ENCODE measurements around the gene CLDN24.

The CLDN24 gene

DNA sequence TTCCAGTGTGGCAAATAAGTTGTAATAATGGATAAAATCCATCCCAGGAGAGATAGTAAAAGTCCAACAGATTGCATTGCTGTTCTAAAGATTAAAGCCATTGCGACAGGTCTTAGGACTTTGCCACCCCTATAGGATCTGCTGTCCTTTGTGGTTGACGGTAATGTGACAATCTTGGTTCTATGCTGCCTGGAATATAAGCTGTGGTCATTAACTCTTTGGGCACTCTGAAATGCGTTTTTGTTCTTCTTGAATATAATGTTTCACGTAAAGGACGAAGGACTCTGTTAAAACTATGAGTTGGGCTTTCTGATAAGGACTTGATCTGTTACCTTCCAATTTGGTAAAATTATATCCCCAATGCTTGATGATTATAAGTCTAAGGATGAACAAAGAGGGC lies at the start of gene CLDN24:
Gene CLDN24 (minus strand): TSS at position 101 of the 400 bp plus-strand sequence. CDS start 0 bp downstream, at position 101.
- no peak for DNase-seq (ENCODE audit: low read depth in 2 of 2, low spot score in 1 of 2)

DNA sequence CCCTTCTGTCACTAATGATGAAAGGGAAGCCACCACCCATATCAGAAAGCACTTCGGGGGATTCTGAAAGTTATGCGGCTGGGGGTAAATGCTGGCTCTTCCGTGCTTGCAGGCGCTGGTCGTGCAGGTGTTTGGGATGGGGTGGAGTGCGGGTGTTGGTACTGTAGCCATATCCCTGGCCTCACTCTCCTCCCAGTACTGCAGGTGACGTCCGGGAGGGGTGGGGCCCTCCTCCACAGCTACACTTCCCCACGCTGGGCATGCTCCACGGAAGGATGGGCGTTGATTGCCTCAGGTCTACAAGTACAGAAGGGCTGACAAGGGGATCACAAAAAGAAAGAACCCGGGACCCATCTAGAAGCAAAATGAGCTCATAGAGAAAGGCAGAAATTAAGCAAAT lies 48.6 kb upstream of the CLDN24 start:
- no peak for DNase-seq (ENCODE audit: low read depth in 2 of 2, low spot score in 1 of 2)

DNA sequence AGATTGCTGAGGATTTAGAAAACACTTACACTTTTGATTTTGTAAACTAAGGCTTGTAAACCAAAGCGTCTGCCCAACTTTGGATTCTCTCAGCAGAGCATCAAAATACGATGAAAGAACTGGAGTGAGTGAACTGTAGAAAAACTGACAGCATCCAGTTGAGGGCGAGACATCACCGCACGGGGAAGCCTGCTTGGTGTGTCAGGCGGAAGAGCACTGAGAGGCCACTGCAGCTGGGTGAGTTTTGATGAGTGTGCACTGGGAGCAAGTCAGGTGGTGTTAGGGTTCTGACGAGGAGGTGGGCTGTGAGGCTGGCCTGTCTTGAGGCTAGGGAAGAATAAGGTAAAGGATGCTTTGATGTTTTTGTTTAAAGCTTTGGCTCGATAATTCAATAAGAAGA lies 46.8 kb upstream of the CLDN24 start:
- DNase-seq (ENCODE audit: low read depth in 2 of 2, low spot score in 1 of 2), result no peak

DNA sequence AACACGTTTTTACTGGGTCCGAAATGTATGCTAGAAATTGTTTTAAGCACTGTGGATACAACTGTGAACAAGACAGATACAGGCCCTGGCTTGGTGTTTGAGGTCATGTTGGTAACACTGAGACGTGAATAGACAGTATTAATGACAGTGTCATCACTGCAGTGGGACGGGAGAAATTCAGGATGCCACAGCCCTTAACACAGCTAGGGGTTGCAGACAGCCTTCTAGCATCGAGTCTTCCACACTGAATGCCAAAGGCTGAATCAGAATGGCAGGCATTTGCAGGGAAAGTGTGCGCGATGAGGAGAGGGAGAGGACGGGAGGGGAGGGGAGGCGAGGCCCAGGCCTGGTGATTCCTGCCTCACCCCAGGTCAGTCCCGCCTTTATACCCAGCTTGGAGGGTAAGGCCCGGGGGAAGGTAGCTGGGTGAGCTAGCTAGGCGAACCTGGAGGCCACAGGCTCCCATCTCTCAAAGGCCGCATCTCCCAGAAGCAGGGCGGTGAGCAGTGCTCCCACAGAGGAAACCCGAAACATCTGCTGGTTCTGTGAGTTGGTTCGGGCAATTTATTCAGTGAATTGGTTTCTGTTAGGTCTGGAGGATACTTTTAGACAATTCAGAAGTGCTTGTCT lies 44.1 kb upstream of the CLDN24 start:
- no peak for DNase-seq (ENCODE audit: low read depth in 2 of 2, low spot score in 1 of 2)

DNA sequence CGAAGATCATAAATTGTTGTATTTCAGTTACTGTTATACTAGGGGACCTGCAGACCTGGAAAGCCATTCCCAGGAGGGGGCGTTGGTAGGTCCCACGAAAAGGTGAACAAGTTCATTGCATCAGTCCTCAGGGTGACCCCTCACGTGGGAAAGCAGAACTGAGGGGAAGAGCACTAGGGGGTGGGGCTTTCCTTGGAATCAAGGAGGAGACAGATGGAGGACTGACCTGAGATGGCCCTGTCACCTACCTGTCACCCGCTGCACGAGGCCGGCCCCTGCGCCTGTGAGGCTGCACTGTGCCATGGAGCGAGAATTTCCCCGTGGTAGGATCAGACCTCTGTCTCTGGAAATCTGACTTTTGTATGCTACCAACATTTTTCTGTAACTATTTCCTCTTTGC lies 41.8 kb upstream of the CLDN24 start:
- no peak for DNase-seq (ENCODE audit: low read depth in 2 of 2, low spot score in 1 of 2)

DNA sequence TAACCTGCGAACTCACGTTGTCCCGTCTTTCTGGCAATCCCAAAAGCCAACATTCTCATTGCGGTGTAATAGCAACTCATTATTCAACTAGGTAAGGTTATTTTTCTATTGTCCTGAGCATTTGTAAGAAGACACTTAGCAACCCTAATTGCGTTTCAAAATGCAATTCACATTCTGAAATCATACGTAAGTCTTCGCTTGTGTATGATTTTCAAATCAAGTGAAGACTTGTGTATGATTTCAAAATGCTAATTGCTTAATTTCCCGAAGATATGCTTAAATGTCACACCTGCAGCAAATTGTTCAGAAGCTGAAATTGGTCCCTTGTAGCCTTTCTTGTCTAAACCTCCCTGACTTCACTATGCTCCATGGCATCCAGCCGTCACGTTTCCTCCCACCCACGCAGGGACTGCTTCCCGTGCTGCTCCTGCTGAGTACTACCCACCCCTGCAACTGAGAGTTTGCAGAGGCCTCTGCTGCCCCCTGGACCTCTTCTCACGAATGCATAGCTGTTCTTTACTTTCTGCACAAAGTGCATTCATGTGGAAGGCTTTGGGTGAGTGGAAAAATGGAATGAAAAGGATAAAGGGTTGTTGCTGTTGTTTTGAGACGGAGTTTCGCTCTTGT lies 40.8 kb upstream of the CLDN24 start:
- DNase-seq (ENCODE audit: low read depth in 2 of 2, low spot score in 1 of 2), result no peak

DNA sequence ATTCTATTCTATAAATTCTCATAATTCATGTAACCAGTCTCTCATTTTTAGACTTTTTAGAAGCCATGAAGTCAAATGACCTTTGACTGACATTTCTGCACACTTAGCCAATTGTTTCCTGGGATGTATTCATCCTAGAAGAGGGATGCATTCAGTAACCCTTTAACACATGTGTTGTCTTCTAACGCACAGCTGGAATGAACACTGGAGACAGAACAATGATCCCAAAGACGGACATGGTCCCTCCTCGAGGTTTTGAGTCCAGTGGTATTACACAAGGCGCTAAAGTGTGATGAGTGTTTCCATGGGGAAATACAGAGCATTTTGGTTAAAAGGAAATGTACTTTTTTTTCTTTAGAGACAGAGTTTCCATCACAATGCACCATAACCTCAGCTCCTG lies 39.8 kb upstream of the CLDN24 start:
- no peak for DNase-seq (ENCODE audit: low read depth in 2 of 2, low spot score in 1 of 2)

DNA sequence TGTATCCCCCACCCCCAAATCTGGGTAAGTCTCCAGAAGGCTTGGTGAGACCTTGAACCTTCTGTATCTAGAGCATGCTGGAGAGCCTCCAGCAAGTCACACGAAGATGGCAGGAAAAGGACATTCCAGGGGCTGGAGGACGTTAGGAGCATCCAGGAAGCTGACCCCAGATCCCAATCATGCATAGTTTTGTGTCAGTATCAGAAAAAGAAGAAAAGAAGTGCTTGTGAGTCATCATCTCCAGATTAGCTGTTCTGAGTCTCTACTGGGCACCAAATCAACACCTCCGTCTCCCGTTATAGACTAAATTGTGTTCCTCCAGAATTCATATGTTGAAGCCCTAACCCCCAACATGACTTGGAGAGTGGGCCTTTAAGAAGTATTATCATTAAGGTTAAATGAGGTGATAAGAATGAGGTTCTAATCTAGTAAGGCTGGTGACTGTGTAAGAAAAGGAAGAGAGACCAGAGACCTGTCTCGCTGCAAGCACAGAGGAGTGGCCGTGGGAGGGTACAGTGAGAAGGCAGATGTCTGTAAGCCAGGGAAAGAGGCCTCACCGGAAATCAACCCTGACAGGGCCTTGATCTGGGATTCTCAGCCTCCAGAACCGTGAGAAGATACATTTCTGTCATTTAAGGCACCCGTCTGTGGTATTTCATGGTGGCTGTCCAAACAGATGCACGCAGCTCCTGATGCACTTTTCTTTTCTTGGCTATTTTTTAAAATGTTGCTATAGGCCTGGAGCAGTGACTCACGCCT lies 38.1 kb upstream of the CLDN24 start:
- no peak for DNase-seq (ENCODE audit: low read depth in 2 of 2, low spot score in 1 of 2)

DNA sequence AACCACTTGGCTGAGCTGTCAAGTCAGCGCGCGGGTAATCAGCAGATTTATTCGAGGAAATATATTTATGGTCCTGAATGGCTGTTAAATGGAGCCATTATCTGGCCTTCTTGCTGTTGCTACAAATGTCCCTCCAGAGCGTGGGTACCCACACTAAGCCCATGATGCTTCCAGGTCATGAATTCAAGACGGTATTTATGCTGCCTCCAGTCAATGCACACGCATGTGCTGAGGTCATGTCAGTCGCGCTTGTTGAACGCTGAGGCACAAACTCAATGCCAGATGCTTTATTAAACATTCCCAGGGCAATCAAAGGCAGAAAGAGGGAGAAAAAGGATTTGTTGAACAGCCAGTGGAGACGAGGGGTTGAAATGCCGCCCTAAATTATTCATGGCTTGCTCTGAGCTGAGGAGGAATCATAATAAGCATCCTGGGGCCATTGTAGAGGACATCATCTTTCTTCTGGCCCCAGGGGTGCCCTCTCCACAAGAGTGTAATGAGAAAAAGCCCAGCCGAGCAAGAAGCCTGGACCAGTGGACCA lies 36.1 kb upstream of the CLDN24 start:
- DNase-seq (ENCODE audit: low read depth in 2 of 2, low spot score in 1 of 2), result no peak

DNA sequence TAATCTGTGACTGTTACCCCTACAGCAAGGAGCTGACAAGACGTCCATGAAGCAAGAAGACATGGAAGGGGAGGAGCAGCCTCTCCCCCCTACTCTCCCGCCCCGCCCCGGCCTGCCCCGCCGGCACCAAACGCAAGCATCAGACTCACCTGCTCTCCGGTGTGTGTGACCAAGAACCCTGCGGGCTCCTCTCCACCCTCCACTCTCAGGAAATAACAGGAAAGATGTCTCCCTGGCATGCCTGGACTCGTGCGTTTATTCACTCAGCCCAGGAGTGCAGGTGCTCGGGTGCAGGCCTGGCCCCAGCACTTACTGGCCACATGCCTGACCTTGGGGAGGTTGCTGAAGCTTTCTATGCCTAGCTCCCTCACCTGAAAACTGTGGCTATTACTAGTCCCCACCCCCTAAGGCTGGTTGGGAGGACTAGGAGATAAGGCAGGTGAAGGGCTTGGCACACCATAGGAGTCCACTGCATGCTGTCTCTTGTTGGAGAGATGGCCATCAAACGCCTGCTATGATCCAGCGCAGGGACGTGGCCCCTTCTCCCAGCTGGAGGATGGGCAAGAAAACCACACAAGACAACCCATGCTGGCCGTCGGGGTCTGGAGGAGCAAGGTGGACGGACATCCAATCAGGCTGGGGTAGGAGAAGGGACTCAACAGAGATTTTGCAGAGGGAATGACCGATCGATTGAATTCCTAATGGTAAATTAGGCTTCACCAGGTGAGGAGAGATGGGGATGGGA lies 34.9 kb upstream of the CLDN24 start:
- no peak for DNase-seq (ENCODE audit: low read depth in 2 of 2, low spot score in 1 of 2)

DNA sequence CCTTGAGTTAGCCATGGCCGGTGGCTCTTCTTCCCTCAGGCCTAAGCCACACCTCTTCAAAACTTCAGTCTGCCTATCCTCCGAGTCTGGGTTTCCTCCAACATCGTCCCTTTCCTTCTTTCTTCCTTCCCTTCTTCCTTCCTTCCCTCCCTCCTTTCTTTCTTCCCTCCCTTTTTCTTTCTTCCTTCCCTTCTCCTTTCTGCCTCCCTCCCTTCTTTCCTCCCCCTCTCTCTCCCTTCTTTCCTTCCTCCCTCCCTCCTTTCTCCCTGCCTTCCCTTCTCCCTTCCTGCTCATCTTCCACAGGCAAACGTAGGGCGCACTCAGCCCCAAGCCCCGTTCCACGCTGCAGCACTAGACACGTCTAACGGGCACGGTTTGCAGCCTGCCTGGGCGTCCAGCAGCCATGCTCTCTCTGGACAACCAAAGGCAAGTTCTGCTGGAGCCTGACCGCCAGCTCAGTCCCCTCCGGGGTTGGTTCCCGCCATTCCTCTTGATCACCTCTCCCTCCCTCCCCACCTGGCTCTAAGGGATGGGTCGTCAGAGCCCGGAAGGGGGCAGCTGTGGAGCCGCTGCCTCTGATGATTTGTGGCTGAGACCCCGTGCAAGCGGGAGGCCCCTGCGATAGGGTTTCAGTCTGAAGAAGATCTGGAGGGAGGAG lies 34.1 kb upstream of the CLDN24 start:
- DNase-seq (ENCODE audit: low read depth in 2 of 2, low spot score in 1 of 2), result no peak

DNA sequence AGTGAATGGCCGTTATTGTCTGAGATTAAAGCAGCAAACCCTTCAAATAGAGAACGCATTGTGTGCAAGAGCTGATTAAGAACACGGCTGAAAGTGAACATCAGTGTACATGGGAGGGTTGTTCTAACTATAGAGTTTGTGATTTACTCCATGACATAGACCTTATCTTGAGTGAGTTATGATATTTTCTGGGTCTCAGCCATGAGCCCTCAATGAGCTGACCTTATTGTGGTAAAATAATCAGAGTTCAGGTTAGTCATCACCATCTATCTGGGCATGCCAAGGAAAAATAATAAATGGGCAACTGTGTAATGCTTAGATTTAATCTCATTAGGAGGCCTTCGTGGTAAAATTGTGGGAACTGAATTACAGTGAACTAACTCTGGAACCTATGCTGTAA lies 33.2 kb upstream of the CLDN24 start:
- no peak for DNase-seq (ENCODE audit: low read depth in 2 of 2, low spot score in 1 of 2)

DNA sequence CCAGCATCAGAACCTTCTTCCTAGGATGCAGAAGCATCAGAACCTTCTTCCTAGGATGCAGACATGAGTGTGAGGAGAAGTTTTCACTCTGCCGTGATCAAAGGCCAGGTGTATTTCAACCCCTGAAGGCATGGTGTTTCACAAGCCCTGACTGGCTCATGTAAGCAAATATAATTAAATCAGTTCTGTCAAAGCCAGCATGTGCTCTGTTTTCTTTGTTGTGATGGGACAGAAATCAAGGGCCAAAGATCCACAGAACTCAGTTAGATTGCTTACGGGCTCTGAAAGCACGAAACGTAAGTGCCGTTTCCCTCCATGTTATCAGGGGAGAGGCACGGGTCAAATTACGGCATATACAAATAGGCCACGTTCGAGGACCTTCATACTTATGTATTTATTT lies 32.0 kb upstream of the CLDN24 start:
- DNase-seq (ENCODE audit: low read depth in 2 of 2, low spot score in 1 of 2), result no peak

DNA sequence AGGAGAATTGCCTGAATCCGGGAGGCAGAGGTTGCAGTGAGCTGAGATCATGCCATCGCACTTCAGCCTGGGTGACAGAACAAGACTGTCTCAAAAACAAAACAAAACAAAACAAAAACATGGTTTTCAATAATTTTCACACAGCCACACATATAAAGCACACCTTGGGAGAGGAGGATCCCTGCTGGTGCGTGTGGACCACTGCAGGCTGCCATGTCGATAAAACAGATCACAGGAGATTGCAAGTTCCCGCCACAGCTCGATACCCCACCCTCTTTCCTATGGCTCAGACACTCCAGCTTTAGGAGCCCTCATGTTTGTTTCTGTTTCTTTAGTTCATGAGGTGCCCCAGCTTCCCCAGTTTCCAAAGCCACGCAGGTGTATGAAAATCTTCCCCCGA lies 31.3 kb upstream of the CLDN24 start:
- no peak for DNase-seq (ENCODE audit: low read depth in 2 of 2, low spot score in 1 of 2)

DNA sequence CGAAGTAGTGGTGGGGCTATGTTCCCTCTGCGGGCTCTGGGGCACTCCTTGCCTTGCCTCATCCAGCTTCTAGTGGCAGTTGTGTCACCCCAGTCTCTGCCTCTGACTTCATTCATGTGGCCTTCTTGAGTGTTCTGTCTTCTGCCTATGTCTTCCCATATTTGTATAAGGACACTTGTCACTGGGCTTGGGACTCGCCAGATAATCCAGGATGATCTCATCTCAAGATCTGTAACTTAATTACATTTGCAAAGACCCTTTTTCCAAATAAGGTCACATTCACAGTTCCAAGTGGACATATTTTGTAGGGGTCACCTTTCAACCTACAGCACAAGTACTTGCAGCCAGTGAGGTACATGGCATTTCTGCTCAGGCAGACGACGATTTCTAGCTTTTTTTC lies 30.3 kb upstream of the CLDN24 start:
- no peak for DNase-seq (ENCODE audit: low read depth in 2 of 2, low spot score in 1 of 2)

DNA sequence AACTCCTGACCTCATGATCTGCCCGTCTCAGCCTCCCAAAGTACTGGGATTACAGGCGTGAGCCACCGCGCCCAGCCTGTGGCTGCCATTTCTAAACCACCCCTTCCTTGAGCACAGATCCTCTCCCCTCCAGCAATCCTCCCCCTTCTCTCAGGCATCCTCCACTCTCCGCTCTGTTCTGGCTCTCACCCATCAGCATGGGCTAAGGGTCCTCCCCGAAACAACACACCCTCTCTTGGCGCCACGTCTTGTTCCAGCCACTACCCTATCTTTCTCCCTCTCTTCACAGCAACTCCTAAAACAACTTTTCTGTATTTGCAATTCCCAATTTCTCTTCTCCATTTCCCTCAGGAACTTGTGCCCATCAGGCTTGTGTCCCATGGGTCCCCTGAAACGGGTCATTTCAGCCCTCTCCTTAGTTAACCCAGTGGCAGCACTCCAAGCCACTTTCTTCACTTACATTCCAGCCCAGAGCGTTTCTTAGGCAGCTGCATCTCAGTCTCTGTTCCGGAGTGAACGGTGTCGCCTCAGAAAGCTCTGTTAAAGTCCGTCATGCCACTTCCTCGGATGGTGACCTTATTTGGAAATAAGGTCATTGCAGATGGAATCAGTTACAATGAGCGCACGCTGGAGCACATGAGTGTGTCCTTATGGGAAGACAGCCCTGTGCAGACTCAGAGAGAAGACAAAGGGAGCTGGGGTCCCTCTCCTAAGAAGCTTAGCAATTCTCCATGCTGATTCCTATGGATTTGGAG lies 28.3 kb upstream of the CLDN24 start:
- DNase-seq (ENCODE audit: low read depth in 2 of 2, low spot score in 1 of 2), result no peak

DNA sequence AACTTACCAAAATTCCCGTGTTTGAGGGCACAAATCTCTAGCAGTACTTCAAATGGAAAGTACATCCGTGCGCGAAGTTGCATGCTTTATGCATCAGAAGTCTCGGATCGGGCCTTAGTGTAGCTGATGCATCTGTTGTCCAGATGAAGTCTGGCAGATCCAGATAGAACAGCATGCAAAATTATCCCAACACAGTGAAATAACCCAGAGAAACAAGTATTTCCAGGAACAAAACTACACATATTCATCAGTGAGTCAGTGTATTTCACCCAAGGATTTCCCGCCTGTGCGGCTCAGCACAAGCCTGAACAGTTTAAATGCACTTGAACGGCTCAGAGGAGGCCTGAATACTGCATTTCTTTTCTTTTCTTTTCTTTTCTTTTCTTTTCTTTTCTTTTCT lies 27.4 kb upstream of the CLDN24 start:
- no peak for DNase-seq (ENCODE audit: low read depth in 2 of 2, low spot score in 1 of 2)

DNA sequence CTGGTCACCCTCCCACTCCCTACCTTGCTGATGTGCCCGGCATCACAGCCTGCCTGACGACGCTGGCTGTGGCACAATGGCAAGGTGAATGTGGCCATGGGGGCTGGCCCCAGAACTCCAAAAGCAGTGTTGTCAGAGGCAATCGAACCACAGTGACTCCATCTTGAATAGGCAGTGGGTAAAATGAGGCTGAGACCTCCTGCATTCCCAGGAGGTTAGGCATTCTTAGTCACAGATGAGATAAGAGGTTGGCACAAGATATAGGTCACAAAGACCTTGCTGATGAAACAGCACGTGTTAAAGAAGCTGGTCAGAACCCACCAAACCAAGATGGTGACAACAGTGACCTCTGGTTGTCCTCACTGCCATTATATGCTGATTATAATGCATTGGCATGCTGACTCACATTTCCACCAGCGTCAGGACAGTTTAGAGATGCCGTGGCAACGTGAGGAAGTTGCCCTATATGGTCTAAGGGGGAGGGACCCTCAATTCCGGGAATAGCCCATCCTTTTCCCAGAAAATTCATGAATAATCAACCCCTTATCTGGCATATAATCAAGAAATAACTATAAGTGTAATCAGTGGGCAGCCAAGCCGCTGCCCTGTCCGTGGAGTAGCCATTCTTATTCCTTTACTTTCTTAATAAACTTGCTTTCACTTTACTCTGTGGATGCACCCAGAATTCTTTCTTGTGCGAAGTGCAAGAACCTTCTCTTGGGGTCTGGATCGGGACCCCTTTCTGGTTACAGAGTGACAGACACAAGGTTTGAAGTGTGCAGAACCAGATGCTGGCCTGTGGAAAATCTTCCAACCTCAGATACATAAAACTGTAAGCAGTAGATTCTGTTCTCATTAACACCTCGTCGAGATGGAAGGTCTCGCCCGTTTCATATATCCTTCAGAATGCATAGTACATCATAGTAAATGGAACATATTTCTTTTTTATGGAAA lies 26.8 kb upstream of the CLDN24 start:
- DNase-seq (ENCODE audit: low read depth in 2 of 2, low spot score in 1 of 2), result no peak

DNA sequence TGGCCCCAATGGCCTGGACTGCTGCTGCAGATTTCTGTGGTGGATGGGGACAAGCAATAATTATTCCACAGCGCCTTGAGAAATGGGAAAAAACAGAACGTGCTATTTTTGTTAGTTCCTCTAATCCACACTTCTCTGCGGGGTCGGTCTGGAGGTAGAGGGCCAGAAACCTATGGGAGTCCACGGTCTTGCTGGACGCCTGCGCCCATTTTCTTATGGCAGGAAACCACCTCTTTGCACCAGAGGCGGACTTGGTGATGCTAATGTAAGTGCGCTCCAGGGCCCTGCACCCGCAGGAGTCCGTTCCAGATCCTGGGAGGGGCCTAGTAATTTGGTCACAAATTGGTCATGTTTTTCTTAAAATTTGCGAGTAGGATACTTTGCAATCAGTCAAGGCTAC lies 25.9 kb upstream of the CLDN24 start:
- DNase-seq (ENCODE audit: low read depth in 2 of 2, low spot score in 1 of 2), result no peak

All from stimulated activated CD8-positive, alpha-beta memory T cell treated with anti-CD3 and anti-CD28 coated beads, Interleukin-4, amount 100 ng/mL, for 1 hour (primary cell).